Transverse colon (tissue), 4 donors: ENCODE measurements around the gene RASSF1.

ENCODE experiments used
- CTCF ChIP-seq, 5 experiments: fragments of 200-600 bp in 3 of 5; fragments of 450-650 bp in 2 of 5; sonication (generic) in 3 of 5; IDR thresholded peaks; 1 replicate in 2 of 5; 2 replicates in 3 of 5; pipeline ENCODE4 v1.5.1; 2016 to 2017; ENCODE audit warnings: antibody characterized with exemption in 5 of 5, inconsistent platforms in 3 of 5, mild to moderate bottlenecking in 2 of 5, moderate library complexity in 1 of 5
- POLR2A ChIP-seq: fragments of 450-650 bp; IDR thresholded peaks from one replicate; pipeline ENCODE4 v1.6.1; 2016; ENCODE audit warnings: antibody characterized with exemption, mild to moderate bottlenecking, moderate library complexity
- POLR2AphosphoS5 ChIP-seq, 3 donors: sonication (generic); formaldehyde crosslinking; IDR thresholded peaks; one replicate each; pipeline ENCODE4 v1.6.1; 2016; ENCODE audit warnings: antibody characterized with exemption in 3 of 3

DNA sequence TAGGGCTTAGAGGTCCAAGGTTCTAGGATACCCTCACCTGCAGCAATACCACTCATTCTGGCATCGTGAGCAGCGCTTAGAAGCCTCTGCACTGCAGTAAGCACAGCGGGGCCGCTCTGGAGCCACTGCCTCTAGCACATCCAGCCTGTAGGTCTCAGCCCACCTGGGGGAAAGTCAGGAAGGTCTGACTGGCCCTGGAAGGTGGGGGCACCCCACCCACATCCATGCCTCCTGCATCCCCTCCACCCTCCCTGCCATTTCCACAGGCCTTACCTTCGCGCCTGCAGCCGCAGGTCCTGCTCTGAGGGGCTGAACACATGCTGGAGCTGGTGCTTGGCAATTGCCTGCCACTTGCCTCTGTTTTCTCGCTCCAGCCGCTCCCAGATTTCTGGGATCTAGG is 901 bp upstream of the RASSF1 start:
- TF ChIP-seq CTCF (IDR thresholded peaks at IDR 0.05) (no peak), POLR2A (no peak), POLR2AphosphoS5 (IDR thresholded peaks at IDR 0.05) (no peak)
